Superior temporal gyrus (tissue), 1 donor: ENCODE results near the gene DACT1.
A peak's percentile ranks its signal among the peaks of the same experiment; 100 is the strongest.
"Not testable (repeated sequence)": the region's sequence is repeated elsewhere in the genome, so short reads cannot be mapped to it uniquely, and the experiment has no call there.

Experiments
- DNase-seq: peaks from one replicate; pipeline ENCODE4 v3.0.0-alpha.2; 2016; ENCODE audit errors: extremely low spot score

The DACT1 gene

GRCh38 chr14:58637391-58638230 lies at the start of gene DACT1:
Gene DACT1 (plus strand): TSS chr14:58637962. CDS start chr14:58638203, 241 bp downstream.
- DNase-seq: peak; percentile 70

GRCh38 chr14:58588321-58588720 lies 49.4 kb upstream of the DACT1 start:
- DNase-seq: not testable (repeated sequence)

- no peak for DNase-seq
Observed at GRCh38 chr14:58593977-58594376, 43.8 kb upstream of the DACT1 start.

- no peak for DNase-seq
Observed at GRCh38 chr14:58597041-58597440, 40.7 kb upstream of the DACT1 start.

GRCh38 chr14:58598028-58598803 lies 39.5 kb upstream of the DACT1 start:
- peak; percentile 34 for DNase-seq

- no peak for DNase-seq
Observed at GRCh38 chr14:58598804-58599525, 38.8 kb upstream of the DACT1 start.

- DNase-seq: no peak
Observed at GRCh38 chr14:58599707-58600106, 38.1 kb upstream of the DACT1 start.

GRCh38 chr14:58605465-58605864 lies 32.3 kb upstream of the DACT1 start:
- no peak for DNase-seq

GRCh38 chr14:58607131-58607951 lies 30.4 kb upstream of the DACT1 start:
- no peak for DNase-seq

- no peak for DNase-seq
Observed at GRCh38 chr14:58607952-58608317, 29.8 kb upstream of the DACT1 start.

GRCh38 chr14:58617619-58618018 lies 20.1 kb upstream of the DACT1 start:
- DNase-seq: no peak

- no peak for DNase-seq
Observed at GRCh38 chr14:58620011-58620410, 17.8 kb upstream of the DACT1 start.

- DNase-seq: no peak
Observed at GRCh38 chr14:58625438-58625837, 12.3 kb upstream of the DACT1 start.

GRCh38 chr14:58626431-58626831 lies 11.3 kb upstream of the DACT1 start:
- no peak for DNase-seq

- no peak for DNase-seq
Observed at GRCh38 chr14:58628406-58628805, 9.4 kb upstream of the DACT1 start.

- DNase-seq: no peak
Observed at GRCh38 chr14:58629281-58629680, 8.5 kb upstream of the DACT1 start.

GRCh38 chr14:58631732-58632131 lies 6.0 kb upstream of the DACT1 start:
- no peak for DNase-seq

- DNase-seq: no peak
Observed at GRCh38 chr14:58633831-58634230, 3.9 kb upstream of the DACT1 start.

- no peak for DNase-seq
Observed at GRCh38 chr14:58634406-58635090, 3.2 kb upstream of the DACT1 start.

GRCh38 chr14:58635091-58635830 lies 2.5 kb upstream of the DACT1 start:
- DNase-seq: no peak
